Epithelial cell of prostate (primary cell): Measurements from ENCODE around the gene CNKSR3.
A peak's percentile ranks its signal among the peaks of the same experiment; 100 is the strongest.

ENCODE experiments used
- DNase-seq: peaks from one replicate; pipeline ENCODE4 v3.0.0-alpha.2; 2011; ENCODE audit warnings: low read depth, low spot score
- H3K27ac ChIP-seq: fragments of 450-650 bp; 2 replicates; pipeline ENCODE4 v1.5.1; 2017; ENCODE audit warnings: mild to moderate bottlenecking

CNKSR3 gene

DNA sequence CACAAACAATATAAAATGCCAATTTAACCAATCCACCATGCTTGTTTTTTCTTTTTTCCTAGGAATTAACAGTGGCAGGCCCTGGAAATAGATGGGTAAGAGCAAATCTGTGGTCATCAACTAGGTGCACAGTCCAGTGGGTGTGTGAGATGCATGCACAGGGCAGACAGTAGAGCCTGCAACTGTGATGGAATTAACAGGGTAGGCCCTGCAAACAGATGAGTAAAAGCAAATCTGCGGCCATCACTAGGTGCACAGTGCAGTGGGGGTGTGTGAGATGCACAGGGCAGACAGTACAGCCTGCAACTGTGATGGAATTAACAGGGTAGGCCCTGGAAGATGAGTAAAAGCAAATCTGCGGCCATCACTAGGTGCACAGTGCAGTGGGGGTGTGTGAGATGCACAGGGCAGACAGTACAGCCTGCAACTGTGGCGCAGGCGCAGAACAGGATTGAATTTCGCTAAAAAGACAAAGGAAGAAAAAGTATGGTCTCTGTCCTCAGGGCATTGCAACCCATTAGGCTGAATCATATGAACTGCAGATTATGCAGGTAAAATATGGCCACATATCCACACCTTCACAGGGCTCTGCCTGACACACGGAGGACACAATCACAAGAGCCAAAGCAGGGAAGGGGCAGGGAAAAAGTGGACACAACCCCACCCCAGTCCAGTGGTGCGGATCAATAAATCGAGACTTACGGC lies 112.8 kb downstream of the CNKSR3 start:
- DNase-seq = no peak
- H3K27ac ChIP-seq = no peak overlapping the region

DNA sequence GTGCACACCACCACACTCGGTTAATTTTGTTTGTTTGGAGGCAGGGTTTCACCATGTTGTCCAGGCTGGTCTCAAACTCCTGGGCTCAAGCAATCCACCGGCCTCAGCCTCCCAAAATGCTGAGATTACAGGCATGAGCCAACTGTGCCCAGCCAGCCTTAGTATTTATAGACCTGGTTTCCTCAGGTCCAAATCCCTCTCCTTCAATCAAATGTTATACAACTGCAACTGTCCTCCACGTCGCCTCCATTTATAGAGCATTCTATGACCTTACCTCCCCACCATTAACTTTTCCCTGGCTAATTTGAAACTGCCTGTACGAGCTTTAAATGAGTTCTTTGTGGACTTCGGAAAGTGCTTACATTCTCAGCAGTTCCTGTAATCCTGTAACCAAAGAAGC lies 114.6 kb downstream of the CNKSR3 start:
- DNase-seq = no peak
- no peak overlapping the region for H3K27ac ChIP-seq

- H3K27ac ChIP-seq = no peak overlapping the region
- DNase-seq = no peak
These were observed 115.2 kb downstream of the CNKSR3 start for GRCh38 chr6:154395316-154395715.

DNA sequence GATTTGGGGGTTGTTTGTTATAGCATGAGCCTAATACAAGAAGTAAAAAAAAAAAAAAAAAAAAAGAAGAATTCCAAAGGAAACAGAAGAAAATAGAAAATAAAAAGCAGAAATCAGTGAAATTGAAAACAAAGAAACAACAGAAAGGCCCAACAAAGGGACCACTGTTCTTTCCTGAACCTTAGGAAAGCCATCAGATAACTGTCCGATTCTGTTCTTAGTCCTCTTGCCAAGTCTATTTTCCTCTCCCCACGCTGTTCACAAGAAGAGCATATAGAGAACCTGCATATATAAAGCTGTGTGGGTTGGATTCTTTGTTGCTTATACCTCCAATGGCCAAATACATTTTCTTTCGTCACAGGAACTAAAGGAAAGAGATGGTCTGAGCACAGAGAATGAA lies 115.9 kb downstream of the CNKSR3 start:
- H3K27ac ChIP-seq = no peak overlapping the region
- no peak for DNase-seq

DNA sequence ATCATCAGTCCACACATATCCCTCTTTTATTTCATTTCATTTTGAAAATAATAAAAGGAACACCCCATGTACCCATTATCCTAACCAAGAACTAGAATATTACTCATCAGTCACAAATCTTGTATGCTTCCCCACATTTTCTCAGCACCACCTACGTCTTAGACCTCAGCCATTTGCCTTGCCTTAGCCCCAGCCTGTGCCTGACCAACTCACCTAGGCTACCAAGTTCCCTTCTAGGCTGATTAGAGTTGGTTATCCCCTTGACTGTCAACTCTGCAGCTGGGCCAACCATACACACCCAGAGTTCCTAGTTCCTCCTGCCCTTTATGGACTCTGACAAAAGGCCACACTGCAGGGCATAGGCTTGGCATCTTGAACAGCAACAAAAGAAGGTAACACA lies 120.5 kb downstream of the CNKSR3 start:
- DNase-seq = no peak

GRCh38 chr6:154388803-154389202 lies 121.7 kb downstream of the CNKSR3 start:
- DNase-seq = no peak
- no peak overlapping the region for H3K27ac ChIP-seq

More for the DNA sequence above, 120.5 kb downstream of the CNKSR3 start:
- no peak overlapping the region for H3K27ac ChIP-seq

DNA sequence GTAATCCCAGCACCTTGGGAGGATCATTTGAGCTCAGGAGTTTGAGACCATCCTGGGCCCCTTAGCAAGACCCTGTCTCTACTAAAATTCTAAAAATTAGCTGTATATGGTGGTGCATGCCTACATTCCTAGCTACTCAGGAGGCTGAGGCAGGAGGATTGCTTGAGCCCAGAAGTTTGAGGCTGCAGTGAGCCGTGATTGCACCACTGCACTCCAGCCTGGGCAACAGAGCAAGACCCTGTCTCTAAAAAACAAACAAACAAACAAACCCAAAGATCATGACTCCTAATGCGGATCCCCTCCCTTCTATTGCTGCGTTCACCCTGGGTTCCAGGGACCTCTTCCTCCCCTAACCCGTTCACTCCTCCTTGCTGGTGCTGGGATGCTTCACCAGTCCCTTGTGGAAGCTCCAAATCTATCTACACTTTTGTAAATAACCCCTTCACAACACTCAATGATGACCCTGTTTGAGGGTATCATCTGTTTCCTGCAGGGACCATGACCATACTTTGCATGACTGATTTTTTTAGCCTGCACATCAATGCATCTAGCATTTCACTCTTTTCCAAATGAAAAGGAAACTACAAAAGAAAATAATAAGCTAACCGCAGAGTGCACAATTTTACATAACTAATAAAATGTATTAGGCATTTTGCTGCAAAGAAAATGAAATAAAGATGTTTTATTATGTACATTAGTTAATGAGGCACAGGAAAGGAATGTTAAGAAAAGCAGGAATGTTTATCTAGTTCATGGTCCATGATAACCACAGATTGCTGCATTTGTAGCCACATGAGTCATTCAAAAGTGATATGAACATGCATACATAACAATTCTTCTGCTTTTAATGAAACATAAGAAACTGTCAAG lies 123.4 kb downstream of the CNKSR3 start:
- DNase-seq = no peak
- H3K27ac ChIP-seq = no peak overlapping the region

GRCh38 chr6:154384191-154384590 lies 126.3 kb downstream of the CNKSR3 start:
- no peak overlapping the region for H3K27ac ChIP-seq
- DNase-seq = no peak

- DNase-seq = no peak
- no peak overlapping the region for H3K27ac ChIP-seq
These were observed 127.2 kb downstream of the CNKSR3 start for GRCh38 chr6:154383273-154383672.

DNA sequence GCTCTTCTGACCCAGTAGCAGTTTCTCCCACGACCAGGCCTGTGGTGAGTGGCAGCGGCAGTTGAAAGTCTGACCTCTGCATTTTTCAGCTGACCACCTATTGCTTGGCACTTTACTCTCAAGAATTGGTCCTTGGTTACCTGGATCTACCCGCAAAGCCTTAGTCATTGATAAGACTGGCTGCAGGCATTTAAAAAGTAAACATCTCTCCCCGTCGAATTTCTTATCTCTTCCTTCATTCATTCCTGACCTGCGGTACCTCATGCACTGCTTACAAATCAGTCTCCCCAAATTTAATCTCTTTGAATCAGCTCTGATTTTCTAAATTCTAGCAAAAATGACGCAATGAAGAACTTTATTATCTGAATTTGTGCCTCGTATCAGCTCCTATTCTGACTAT lies 127.7 kb downstream of the CNKSR3 start:
- DNase-seq = no peak
- no peak overlapping the region for H3K27ac ChIP-seq

GRCh38 chr6:154381548-154381947 lies 128.9 kb downstream of the CNKSR3 start:
- H3K27ac ChIP-seq = no peak overlapping the region
- no peak for DNase-seq

DNA sequence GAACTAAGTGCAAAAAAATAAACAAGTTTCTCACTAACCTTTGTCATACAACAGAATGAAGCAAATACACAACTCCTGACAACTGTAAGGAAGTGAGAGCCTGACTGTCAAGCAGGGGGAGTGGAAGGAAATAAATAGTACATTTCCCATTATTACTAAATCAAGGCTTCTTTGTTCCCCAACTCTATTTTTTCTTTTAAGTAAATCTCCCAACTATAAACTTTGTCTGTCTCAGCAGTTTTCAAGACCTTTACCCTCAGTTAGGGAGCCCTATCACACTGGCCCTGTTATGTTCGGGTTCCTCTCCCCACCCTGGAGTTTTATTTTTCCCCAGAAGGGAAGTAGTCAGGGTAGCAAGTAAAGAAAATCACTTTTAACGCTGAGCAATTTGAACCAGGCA lies 129.7 kb downstream of the CNKSR3 start:
- DNase-seq = no peak
- H3K27ac ChIP-seq = no peak overlapping the region

- no peak for DNase-seq
- no peak overlapping the region for H3K27ac ChIP-seq
These were observed 130.9 kb downstream of the CNKSR3 start for GRCh38 chr6:154379585-154379984.

DNA sequence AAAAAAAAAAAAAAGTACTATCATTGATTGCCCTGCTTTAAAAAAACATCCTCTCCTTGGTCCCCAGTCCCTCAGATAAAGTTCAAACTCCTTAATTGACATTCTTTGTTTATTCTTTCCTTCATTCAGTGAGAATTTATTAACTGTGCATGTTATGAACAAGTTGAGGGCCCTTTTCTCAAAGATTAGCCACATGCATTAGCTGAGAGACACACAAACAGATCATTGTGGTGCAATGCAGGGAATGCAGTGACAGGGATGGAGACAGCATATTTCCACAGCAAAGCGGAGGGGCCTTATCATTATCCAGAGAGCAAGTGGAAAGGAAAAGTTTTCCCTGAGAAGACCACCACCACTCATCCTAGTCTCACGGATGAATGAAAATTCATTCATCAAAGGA lies 132.0 kb downstream of the CNKSR3 start:
- no peak for DNase-seq
- no peak overlapping the region for H3K27ac ChIP-seq

- no peak overlapping the region for H3K27ac ChIP-seq
- no peak for DNase-seq
These were observed 132.8 kb downstream of the CNKSR3 start for GRCh38 chr6:154377726-154378125.

GRCh38 chr6:154373971-154374370 lies 136.5 kb downstream of the CNKSR3 start:
- H3K27ac ChIP-seq = no peak overlapping the region
- no peak for DNase-seq

DNA sequence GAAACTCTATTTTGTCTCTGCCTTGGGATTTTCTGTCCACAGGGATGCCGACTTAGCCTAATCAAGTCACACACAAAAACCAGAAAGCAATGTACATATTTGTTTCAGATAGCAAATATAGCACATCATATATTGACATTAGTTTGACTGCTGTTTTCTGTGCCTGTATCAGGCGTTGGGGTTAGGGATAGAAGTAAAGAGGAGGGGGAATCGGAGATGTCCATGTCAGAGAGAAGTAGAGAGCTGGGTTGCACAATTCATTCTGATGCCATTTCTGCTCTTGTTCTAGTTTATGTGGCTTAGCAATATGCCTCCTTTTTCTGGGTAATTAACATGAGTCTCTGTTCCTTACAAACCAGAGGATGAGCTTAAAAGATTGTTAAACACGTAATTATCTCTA lies 139.2 kb downstream of the CNKSR3 start:
- no peak overlapping the region for H3K27ac ChIP-seq

DNA sequence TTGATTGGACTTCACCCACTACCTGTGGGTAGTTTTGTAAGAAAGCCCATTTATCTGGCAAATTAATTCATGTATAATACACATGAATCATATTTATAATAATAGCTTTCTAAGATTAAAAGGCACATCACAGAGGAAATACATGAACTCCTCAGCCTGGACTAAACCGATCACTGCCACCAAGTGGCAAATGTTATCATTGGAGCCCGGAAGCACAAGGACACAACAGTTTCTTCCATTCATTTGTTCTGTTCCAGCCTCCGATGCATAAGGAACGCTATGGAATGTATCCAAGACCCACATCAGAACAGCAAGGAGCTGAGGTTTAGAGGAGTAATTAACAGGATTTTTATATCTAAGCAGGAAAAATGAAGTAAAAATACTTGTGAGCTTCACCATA lies 139.9 kb downstream of the CNKSR3 start:
- DNase-seq = no peak
- H3K27ac ChIP-seq = no peak overlapping the region

More for the DNA sequence above, 139.2 kb downstream of the CNKSR3 start:
- no peak for DNase-seq

DNA sequence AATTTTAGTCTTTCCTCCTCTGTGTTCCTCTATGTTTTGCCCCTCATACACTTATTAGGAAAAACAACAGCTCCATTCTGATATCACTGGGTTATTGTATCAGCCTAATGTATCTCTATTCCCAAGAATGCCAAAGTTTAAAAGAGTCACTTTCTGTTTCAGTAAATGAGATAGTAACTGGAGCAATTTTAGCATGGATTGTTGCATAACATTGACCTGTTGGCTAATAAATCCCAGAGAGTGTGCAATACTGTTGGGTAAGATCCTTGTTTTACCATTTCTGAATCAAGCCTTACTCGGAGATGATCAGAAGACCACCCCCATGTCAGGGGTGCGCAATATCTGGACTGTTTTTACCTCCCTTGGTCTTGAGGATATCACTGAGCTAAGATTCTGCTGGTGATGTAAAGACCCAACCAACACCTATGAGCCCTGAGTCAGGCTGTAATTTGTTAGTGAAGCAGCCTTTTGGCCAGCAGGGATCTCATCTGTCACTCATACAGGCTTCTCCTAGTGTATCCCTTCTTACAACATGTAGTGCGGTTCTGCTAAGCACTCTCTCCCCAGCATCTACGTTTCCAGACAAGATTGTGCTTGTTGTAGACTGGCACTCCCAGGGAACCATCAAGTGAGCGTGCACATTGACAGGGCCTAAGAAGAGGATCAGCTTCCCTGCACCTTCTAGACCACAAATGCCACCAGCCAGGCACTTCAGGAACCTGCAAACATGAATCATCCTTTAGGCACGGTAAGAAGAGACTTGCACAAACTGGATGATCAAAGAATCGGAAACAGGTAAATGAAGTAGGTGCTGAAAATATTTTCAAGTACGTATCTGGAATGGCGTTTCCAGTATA lies 142.4 kb downstream of the CNKSR3 start:
- peak; percentile 98 for DNase-seq
- H3K27ac ChIP-seq = peak overlapping the region; percentile 70

DNA sequence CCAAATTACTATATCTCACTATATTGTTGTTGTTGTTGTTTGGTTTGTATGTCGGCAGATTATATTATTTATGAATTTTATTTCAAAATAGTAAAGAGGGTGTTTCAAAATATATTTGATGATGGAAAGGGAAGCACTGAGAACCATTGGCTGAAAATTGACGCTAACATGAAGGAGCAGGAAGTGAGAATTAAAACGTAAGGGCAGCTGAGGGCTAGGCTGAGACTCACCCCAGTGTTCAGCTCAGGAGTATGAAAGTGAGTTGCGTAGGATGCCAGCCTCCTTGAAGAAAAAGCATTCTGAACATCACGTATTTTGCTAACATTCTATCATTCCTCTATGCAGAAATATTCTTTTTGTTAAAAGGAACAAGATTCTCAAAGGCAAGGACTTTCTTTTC lies 143.1 kb downstream of the CNKSR3 start:
- no peak for DNase-seq
- peak overlapping the region; percentile 70 for H3K27ac ChIP-seq

DNA sequence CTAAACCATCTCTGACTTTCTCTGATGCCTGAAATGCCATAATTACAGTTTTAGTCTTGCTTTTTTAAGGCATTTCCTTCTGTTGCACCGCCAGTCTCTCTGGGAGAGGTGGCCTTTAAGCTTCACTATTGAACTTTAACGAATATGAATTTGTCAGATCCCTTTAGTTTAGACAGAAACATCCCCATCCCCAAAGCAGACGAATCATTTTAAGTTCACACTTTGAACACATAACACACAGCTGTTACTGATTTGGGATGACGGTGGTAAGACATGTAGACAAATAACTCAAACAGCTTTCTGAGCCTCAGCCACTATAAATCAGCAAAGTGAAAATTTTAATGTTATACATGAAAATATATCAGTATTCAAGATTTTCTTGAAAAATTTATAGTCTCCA lies 146.7 kb downstream of the CNKSR3 start:
- no peak overlapping the region for H3K27ac ChIP-seq
- no peak for DNase-seq
